Non-pigmented ciliary epithelial cell (primary cell): ENCODE results near the gene ITGA1.
"Not testable (repeated sequence)": the region's sequence is repeated elsewhere in the genome, so short reads cannot be mapped to it uniquely, and the experiment has no call there.

ENCODE experiments used
- DNase-seq: peaks from one replicate; pipeline ENCODE4 v3.0.0-alpha.2; 2010; ENCODE audit warnings: low read depth

The ITGA1 gene

GRCh38 chr5:52865991-52866390 lies 78.3 kb downstream of the ITGA1 start:
- DNase-seq, result not testable (repeated sequence)

DNA sequence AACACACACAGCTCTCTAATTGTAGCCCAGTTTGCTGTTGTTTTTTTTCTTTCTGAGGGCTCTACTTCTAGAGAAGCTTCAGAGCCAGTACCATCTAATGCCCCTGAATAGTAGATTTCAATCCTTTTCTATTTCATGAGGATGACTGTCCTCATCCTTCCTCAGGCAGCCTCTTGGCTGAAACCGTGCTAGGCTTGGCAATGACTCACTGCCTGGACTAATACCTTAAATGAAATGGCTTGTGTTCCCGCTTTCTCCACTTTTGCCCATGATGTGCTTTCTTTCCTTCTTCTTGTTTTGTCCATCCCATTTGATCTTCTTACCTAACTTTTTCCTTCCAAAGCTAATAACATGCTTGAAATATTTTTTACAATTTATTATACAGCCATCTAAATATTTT lies 80.1 kb downstream of the ITGA1 start:
- DNase-seq, result no peak

DNA sequence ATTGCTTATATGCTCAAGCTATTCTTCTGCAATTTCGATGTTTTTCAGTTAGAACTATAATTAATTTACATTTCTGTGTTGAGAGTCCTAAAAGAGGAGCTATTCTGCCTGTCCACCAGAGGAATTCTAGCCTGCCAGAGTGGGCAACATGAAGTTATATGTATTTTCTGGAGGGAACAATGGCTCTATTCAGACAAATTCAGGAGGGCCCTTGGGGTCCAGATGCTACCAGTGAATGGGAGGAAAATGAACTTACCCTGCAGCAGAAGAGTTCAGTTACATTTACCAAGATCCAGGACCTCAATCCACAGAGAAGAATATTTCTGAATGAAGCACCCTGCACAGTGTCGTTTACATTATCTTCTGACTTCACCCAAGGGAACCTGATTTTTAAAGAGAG lies 80.7 kb downstream of the ITGA1 start:
- no peak for DNase-seq

GRCh38 chr5:52869391-52869790 lies 81.7 kb downstream of the ITGA1 start:
- no peak for DNase-seq

DNA sequence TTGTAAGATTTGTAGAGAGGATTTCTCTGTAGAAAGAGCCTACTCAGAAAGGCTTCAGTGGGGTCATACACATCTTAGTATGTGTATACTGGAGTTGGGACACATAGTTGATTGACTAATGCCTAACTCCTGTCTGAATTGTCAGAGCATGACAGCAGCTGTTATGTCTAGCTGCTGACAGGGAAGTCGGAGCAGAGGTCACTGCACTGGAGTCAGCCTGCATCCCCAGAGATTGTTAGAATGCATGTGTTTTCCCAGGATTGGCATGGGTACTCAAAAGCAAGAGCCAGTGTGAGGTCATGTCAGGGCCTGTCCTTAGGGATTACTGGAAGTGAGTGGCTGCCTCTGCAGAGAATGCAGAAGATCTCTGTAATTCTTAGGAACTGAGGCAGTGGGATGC lies 82.7 kb downstream of the ITGA1 start:
- no peak for DNase-seq

GRCh38 chr5:52875827-52876226 lies 88.1 kb downstream of the ITGA1 start:
- no peak for DNase-seq

GRCh38 chr5:52876456-52876855 lies 88.7 kb downstream of the ITGA1 start:
- DNase-seq, result no peak

- DNase-seq, result no peak
These were observed 90.9 kb downstream of the ITGA1 start for GRCh38 chr5:52878656-52879055.

GRCh38 chr5:52880541-52880940 lies 92.8 kb downstream of the ITGA1 start:
- no peak for DNase-seq

DNA sequence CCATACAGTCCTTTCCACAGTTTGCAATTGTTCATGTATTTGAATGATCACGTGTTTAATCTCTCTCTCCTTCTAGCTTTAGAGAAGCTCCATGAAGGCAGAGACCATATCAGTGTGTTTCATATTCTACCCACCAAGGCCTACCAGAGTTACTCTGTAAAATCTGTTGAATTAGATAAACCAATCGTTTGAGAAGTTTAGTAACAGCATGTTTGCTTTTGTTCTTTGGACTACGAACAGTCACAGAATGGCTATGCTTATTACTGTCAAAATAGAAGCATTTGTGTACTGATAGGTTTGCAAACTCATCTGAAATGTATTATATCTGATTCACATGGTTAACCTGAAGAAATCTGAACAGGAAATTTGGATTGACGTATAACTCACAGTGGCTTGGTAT lies 93.8 kb downstream of the ITGA1 start:
- no peak for DNase-seq

DNA sequence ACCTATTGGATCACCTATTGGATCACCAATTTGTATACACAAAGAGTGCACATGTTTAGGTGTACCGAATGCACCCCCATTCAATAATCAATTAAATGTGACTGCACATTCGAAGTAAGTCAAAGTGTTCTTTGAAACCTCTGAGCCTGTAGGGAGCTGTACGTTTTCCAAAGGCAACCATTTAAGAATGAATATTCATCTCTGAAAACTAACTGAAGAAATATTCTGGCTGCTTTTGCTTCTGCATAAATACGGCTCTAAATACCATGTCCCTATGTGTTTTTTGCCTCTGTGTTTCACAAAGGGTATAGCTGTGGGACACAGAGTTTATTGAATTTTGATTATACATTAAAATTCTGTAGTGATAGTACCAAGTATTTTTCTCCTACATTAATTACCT lies 95.4 kb downstream of the ITGA1 start:
- DNase-seq, result no peak

DNA sequence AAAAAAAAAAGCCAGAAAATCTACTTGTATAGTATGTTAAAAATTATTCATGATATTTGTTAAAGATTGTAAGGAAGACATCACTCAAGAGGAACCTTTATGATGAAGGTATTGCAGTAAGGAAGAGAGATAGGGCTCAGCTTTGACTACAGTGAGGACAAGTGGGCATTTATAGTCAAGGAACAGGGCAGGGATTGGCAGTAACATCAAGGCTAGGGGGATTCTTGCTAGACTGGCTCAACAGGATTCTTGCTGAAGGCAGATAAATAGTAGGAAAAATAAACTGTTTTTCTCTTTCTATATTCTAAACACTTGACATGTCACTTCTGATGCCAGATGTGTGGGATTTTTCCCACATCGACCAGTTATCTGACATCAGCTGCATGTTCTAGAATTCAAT lies 96.7 kb downstream of the ITGA1 start:
- no peak for DNase-seq

GRCh38 chr5:52885614-52886013 lies 97.9 kb downstream of the ITGA1 start:
- DNase-seq, result no peak

- DNase-seq, result no peak
These were observed 98.5 kb downstream of the ITGA1 start for GRCh38 chr5:52886206-52886605.

GRCh38 chr5:52887066-52887465 lies 99.3 kb downstream of the ITGA1 start:
- no peak for DNase-seq

DNA sequence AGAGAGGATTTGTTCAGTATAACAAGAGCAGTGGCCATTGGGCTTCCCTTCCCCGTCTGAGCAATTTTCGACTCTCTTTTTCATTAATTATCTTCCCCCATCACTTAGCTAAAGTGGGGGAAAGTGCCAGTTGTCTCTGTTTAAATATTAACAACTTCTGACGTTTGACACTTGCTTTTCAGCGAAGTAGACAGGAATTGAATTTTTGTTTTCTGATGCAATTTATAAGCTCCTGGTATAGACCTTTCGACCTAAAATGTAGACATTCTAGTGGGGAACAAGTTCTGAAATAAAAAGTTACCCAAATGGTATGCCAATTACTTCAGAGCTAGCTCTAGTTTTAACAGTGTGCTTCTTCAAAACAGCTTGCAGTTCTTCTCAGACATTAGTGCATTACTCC lies 100.6 kb downstream of the ITGA1 start:
- no peak for DNase-seq

GRCh38 chr5:52892242-52892878 lies 104.6 kb downstream of the ITGA1 start:
- DNase-seq, result no peak

- DNase-seq, result peak; percentile 55
These were observed 105.4 kb downstream of the ITGA1 start for GRCh38 chr5:52893105-52893504.

DNA sequence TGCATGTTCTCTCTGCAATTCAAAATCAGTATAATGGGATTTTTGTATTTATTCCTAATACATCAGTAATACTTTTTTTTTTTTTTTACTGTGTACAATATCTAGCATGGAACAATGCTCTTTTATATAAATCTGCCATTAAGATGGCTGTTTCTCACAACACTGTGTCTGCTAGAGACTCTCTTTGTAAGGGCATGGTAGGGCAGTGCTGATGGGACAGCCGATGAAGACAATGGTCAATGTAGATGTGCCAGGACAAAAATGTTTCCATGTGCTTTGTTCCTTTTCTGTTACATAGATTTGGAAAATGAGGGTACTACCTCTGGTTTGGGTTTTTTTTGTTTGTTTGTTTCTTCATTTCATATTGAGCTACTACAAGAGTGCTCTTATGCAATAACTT lies 106.1 kb downstream of the ITGA1 start:
- no peak for DNase-seq

DNA sequence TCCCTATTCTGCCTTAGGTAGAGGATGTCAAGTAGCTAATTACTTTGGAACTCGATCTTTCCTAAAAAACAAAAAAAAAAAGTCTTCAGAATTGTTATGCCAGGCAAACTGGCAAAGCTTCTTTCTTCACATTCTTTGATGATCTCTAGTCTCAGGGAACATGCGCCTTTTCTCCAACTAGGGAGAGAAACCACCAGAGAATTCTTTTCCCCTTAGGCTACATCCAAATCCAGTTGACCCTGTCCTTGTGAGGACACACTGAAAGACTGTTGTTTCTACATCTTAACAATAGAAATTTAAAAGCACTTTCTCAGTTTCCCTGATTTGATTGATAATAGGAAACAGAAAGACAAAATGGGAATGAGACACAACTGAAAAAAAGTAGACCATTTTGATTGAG lies 106.7 kb downstream of the ITGA1 start:
- no peak for DNase-seq

DNA sequence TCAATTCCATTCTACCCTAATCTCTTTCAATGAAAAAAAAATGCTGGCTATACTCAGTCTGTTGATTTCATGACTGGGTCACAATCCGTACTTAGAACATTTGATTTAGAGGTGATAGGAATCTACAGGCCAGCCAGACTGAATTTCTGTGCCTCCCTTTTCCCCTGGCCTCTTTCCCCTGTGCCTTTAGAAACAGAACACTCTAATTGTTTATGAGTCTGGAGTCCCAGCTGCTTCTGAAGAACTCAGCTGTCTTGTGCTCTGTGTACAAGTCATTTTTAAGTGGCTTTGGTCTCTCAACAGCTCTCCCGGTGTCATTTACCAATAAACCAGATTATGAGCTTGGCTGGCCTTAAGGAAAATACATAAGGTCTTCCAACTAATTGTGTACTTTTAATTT lies 107.4 kb downstream of the ITGA1 start:
- DNase-seq, result no peak

- DNase-seq, result no peak
These were observed 108.1 kb downstream of the ITGA1 start for GRCh38 chr5:52895572-52896413.

GRCh38 chr5:52896534-52897237 lies 109.0 kb downstream of the ITGA1 start:
- no peak for DNase-seq
